ENCODE measurements around the gene MX1.

MX1 gene

DNA sequence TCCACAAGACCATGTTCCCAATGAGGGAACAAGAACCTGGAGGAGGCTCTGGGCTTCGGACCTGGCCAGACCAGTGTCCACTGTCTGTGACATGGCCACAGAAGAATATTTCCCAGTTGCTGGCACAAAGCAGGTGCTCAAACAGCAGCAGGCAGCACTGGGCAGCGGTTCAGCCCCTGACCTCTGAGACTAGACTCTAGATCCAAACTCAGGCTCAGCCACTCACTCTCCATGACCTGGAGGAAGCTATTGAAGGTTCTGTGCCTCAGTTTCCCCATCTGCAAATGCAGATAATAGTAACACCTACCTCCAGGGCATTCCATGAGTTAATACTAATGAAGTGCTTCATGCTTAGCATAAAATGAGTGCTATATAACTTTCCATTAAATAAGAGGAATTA is 73.9 kb downstream of the MX1 start:
- peak overlapping the region; percentile 81 for H3K4me3 ChIP-seq (ENCODE audit: low read depth, low read length)
- DNase-seq (ENCODE audit: low read depth) = no peak
- TF ChIP-seq, protein P1, sequence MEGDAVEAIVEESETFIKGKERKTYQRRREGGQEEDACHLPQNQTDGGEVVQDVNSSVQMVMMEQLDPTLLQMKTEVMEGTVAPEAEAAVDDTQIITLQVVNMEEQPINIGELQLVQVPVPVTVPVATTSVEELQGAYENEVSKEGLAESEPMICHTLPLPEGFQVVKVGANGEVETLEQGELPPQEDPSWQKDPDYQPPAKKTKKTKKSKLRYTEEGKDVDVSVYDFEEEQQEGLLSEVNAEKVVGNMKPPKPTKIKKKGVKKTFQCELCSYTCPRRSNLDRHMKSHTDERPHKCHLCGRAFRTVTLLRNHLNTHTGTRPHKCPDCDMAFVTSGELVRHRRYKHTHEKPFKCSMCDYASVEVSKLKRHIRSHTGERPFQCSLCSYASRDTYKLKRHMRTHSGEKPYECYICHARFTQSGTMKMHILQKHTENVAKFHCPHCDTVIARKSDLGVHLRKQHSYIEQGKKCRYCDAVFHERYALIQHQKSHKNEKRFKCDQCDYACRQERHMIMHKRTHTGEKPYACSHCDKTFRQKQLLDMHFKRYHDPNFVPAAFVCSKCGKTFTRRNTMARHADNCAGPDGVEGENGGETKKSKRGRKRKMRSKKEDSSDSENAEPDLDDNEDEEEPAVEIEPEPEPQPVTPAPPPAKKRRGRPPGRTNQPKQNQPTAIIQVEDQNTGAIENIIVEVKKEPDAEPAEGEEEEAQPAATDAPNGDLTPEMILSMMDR (IDR thresholded peaks at IDR 0.05; ENCODE audit: control insufficient read depth, extremely low read depth, insufficient read depth) = no peak

DNA sequence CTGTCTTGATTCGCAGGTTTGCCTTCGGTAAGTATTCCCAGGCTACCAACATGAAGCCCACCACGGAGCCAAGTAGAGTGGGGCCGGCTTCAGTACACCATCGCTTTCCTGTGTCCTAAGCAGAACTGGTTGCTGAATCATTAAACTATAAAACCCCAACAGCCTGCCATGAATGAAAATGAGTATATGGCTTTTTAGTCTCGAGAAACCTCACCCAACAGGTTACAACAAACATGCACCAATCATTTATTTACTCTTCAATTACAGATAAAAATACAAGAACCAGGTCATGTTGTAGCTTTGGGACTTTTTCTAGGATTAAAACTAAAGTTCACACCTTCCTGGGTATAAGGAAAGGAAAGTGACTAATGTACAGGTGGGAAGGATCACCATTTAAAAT is 74.3 kb downstream of the MX1 start:
- DNase-seq (ENCODE audit: low read depth) = no peak
- peak overlapping the region; percentile 81 for H3K4me3 ChIP-seq (ENCODE audit: low read depth, low read length)
- TF ChIP-seq, protein P1 (IDR thresholded peaks at IDR 0.05; ENCODE audit: control insufficient read depth, extremely low read depth, insufficient read depth) = no peak

DNA sequence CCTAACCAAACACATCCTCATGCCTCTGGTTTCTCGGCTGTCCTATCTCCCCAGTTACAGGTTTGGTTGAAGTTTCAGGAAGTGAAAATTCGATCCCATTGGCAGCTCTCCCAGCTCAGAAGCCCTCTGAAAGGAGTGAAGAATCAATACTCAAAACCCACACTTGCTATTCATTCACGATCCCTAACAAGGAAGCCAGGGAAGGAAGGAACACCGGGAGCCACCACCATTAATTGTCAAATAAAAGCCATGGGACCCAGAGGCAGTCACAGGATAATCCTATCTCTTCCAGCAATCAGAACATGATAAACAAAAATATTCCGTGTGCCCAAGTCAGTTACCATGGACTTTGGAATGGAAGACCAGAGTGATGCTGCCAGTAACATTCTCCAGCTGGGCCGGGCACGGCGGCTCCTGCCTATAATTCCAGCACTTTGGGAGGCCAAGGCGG is 74.9 kb downstream of the MX1 start:
- peak overlapping the region; percentile 81 for H3K4me3 ChIP-seq (ENCODE audit: low read depth, low read length)
- TF ChIP-seq, protein P1 (IDR thresholded peaks at IDR 0.05; ENCODE audit: control insufficient read depth, extremely low read depth, insufficient read depth) = no peak
- DNase-seq (ENCODE audit: low read depth) = peak; percentile 93

DNA sequence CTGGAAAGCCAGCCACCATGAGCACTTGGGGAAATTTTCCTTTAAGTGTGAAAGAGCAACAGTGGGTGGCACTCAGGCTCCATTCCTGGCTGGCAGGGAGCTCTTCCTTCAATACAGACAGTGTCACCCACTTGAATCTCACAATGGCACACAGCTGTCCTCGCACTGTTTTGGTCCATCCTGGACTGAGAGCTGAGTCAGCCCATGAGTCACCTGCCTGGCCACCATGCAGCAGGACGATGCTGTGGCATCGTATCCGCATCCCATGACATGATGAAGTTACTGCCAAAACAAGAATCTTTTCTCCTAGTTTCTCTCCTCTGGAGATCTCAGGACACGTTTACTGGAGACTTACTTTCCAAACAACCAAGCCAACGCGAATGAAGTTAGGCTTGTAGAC is 75.9 kb downstream of the MX1 start:
- DNase-seq (ENCODE audit: low read depth) = no peak
- H3K4me3 ChIP-seq (ENCODE audit: low read depth, low read length) = peak overlapping the region; percentile 81
- TF ChIP-seq, protein P1 (IDR thresholded peaks at IDR 0.05; ENCODE audit: control insufficient read depth, extremely low read depth, insufficient read depth) = peak; percentile 21; the same call in 1 of the 2 replicates

DNA sequence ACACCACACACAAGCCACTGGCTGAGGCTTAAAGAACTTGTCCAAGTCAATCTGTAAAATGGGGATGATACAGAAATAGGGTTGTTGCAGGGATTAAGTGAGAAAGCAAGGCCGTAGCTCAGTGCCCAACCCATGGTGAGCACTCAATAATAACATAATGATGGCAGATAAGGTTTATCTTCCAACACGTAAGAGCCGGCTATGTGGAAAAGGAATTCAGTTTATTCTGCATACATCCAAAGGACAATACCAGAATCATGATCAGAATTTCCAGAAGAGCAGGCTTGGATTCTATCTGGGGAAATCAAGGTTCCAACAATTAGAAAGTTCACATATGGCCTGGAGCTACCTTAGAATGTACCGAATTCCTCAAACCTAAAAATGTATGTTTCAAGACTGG is 77.3 kb downstream of the MX1 start:
- no peak for DNase-seq (ENCODE audit: low read depth)
- TF ChIP-seq, protein P1 (IDR thresholded peaks at IDR 0.05; ENCODE audit: control insufficient read depth, extremely low read depth, insufficient read depth) = no peak
- peak overlapping the region; percentile 81 for H3K4me3 ChIP-seq (ENCODE audit: low read depth, low read length)

DNA sequence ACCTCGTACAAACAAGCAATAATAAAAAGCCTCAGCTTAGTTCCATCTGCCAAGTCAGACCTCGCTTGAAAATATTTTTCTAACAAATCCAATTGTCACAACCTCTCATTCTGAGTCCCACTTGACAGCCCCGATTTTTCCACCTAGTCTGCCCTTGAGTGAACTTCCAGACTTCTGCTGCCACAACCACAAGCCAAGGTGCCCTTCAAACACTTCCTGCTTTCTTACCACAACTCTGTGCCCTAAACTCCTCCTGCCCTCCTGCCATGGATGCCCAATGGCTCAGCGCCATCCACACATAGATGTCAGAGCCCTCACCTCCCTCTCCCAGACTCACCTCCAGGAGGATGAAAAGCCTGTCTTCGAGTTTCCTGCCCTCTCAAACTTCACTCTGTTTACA is 78.0 kb downstream of the MX1 start:
- TF ChIP-seq, protein P1 (IDR thresholded peaks at IDR 0.05; ENCODE audit: control insufficient read depth, extremely low read depth, insufficient read depth) = no peak
- no peak for DNase-seq (ENCODE audit: low read depth)
- H3K4me3 ChIP-seq (ENCODE audit: low read depth, low read length) = peak overlapping the region; percentile 81

DNA sequence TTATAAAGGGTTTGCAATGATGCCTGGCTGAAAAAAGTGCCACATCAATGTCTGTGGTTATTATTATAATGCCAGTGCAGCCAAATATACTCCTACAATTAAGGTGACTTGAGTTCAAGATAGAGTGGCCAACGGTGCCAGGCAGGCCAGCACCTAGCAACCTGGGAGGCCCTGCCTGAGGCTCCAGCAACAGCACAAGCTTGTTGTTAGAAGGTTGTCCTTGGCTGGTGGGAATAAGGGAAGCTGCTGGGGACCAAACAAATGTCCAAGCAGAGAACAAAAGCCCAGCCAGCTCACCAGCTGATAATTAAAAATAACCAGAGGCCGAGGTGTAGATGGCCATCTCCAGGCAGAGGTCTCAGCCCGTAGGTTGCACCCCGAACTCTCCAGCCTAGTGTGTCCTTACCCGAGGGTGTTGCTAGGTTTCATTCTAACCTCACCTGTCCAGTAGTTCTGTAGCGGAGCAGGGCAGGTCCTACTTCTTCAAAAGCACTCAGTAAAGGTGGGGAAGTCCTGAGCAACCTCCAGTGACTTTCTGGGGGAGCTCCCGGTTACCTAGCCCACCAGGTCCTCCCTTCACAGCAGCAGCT is 80.1 kb downstream of the MX1 start:
- DNase-seq (ENCODE audit: low read depth) = no peak
- TF ChIP-seq, protein P1 (IDR thresholded peaks at IDR 0.05; ENCODE audit: control insufficient read depth, extremely low read depth, insufficient read depth) = no peak
- peak overlapping the region; percentile 81 for H3K4me3 ChIP-seq (ENCODE audit: low read depth, low read length)
